GM19043 (cell line): Measurements from ENCODE around the gene PI4KA.
"Not testable (repeated sequence)": the region's sequence is repeated elsewhere in the genome, so short reads cannot be mapped to it uniquely, and the experiment has no call there.

Experiments used
- ATAC-seq: cut with Tn5 transposase; IDR thresholded peaks from one replicate; pipeline ENCODE4 v1.9.1; 2021; ENCODE audit warnings: low read depth; ENCODE audit not compliant: unreplicated experiment

Gene PI4KA

DNA sequence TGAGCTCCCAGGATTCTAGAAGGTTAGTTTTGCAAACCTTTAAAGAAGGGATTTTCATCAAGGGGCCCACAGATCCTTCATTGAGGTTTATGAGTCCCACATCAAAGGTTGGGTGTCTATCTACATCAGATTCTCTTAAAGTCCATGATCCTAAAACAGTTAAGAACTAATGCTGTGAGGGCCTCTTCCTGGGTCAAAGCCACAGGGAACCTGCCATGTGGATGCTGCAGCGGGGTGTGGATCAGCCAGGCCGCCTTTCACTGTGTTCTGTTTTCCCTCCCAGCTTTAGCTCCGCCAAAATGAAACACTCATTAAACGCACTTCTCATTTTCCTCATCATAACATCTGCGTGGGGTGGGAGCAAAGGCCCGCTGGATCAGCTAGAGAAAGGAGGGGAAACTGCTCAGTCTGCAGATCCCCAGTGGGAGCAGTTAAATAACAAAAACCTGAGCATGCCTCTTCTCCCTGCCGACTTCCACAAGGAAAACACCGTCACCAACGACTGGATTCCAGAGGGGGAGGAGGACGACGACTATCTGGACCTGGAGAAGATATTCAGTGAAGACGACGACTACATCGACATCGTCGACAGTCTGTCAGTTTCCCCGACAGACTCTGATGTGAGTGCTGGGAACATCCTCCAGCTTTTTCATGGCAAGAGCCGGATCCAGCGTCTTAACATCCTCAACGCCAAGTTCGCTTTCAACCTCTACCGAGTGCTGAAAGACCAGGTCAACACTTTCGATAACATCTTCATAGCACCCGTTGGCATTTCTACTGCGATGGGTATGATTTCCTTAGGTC, 79.4 kb downstream of the PI4KA start:
- no peak for ATAC-seq

DNA sequence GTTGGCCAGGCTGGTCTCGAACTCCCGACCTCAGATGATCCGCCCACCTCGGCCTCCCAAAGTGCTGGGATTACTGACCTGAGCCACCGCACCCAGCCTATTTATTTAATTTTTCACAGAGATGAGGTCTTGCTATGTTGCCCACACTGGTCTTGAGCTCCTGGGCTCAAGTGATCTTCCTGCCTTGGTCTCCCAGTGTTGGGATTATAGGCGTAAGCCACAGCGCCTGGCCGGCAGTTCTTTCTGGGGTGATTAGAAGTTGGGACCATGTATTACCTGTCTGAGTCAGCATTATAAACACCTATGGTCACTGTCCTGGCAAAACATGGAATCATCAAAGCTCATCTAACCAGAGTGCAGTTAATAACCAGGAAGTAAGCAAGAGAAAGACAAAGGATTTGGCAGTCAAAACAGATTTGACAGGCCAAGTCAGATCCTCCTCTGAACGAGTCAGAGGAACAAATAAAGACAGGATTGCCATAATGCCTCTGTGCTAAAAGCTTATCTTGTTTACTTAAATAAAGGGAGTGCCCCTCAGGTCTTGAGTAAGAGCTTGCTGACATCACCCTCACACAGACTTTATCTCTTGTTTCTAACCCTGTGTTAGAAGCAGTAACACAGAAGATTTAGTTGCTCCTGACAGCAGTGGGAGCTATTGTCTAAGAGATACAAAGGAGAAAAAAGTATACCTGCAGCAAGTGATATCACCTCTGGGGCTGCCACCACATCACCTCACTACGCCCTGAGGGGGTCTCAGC, 81.0 kb downstream of the PI4KA start:
- ATAC-seq: no peak

DNA sequence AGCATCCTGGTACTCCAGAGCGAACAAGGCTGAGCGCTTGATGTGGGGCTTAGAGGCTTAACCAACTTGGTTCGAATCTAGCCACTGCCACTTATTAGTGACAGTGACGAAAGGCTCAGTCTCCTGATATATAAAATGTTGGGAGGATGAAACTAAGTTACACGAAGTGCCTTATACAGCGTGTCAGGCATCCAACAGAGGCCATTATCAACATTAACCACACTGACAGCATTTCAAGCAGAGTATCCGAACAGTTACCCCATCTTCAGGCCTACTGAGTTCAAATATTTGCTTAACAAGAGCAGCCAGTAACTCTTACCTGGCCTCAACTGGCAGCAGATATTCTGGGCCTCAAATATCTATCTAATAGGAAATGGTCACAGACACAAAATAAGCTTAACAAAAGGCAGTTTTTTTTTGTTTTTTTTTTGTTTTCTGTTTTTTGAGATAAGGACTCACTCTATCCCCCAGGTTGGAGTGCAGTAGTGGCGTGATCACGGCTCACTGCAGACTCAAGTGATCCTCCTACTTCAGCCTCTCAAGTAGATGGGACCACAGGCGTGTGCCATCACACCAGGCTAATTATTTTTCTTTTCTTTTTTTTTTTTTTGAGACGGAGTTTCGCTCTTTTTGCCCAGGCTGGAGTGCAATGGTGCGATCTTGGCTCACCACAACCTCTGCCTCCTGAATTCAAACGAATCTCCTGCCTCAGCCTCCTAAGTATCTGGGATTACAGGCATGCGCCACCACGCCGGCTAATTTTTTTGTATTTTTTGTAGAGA, 81.8 kb downstream of the PI4KA start:
- no peak for ATAC-seq

DNA sequence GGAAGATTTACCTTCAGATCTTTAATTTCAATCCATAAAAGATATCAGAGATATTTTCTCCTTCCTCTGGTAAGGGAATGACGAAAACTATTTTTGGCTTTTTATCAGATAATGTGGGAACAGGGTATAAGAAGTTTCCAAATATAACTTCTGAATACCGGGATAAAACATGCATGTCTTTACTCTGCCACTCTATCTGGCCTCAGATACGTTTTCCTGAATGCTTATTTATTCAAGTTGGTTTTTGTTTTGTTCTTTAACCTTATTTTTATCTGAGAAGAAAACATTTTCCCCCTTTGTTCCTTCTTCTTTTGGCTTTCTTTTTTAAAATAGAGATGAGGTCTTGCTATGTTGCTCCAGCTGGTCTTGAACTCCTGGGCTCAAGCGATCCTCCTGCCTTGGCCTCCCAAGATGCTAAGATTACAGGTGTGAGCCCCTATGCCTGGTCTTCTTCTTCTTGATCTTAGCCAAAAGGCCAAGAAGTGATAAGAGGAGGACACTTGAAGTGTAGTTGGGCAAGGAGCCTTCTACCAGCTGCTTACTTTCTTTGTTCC, 83.2 kb downstream of the PI4KA start:
- ATAC-seq: no peak

DNA sequence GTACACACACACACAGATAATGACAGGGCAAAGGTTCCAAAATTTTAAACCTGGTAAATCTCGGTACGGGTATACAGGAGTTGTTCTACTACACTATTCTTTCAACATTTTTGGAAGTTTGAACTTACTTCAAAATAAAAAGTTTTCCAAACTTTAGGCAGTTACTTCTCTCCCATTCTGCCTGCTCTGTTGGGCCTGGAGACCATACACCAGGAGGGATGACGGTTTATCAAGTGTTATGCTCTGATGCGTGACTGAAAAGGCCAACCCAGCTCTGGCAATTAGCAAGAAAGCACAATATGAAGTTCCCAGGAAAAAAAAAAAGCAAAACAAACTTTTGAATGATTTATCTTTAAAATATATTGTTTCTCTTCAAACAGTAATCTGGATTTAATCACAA, 83.7 kb downstream of the PI4KA start:
- ATAC-seq: no peak

DNA sequence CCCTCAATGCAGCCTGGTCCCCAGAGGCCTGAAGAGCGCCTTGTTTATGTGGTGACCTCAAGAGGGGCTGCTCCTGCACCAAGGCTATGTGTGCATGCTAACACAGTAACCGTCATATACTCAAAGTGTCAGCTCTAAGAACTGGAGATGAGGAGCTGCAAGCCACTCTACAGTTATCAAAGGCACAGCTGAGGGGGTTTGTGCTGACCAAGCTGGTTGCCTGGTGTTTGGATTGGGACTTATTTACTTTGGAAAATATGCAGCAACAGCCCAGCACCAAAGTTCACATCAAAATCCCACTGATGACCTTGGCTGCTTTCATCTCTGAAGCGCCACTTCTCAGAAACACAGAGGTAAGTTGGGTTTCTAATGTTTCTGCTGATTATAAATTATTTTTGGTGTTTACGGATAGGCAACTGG, 84.8 kb downstream of the PI4KA start, which contains the start of gene SERPIND1:
SERPIND1 (plus strand) TSS at position 321 of the 420 bp plus-strand sequence. CDS start 5,200 bp downstream, outside the sequence.
- no peak for ATAC-seq

DNA sequence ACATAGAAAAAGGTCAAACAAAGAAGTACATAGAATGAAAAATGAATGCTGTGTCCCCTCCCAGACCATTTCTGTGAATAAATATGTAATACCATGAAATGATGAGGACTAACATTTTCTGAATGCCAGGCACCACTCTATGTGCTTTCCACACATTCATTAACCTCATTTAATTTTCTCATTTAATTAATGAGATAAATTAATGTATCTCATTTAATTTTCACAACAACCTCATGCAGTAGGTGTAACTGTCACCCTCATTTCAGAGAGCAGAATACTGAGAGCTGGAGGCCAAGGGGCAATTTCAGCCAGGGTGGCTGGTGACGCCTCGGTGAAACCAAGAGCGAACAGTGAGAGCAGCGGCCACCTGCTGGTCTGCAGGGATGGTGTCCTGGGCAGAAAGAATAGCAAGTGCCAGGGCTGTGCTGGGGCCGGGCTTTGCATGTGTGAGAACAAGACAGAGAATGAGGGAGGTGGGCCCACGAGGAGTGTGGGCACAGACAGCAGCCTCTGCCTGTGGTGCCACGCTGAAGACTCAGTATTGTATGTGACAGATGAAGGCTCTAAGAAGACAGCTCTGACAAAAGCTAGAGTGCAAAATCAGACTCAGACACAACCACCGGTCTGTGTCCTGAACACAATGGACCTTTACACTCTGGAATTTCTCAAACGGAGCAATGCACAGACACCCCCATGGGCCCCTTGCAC, 86.5 kb downstream of the PI4KA start:
- no peak for ATAC-seq

DNA sequence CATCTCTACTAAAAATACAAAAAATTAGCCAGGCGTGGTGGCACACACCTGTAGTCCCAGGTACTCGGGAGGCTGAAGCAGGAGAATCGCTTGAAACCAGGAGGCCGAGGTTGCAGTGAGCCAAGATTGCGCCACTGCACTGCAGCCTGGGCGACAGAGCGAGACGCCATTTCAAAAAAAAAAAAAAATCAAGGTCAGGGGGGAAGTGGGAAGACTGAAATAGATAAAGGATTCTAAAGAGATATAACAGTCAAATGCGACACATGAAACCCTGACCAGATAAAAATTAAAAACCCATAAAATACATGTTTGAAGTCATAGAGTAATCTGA, 89.2 kb downstream of the PI4KA start:
- ATAC-seq: not testable (repeated sequence)

DNA sequence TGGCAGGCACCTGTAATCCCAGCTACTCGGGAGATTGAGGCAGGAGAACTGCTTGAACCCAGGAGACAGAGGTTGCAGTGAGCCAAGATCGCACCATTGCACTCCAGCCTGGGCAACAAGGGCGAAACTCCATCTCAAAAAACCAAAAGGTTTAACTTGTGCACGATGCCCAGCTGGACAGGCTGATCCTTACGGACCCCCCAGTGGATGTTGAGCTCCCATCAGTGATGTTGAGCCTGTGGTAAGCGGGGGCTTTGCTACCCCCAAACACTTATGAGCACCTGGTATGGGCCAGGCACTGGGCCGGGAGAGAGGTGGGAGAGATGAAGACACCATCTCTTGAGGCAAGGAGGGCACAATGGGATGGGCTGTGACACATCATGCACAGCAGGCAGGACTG, 92.1 kb downstream of the PI4KA start:
- ATAC-seq: no peak

DNA sequence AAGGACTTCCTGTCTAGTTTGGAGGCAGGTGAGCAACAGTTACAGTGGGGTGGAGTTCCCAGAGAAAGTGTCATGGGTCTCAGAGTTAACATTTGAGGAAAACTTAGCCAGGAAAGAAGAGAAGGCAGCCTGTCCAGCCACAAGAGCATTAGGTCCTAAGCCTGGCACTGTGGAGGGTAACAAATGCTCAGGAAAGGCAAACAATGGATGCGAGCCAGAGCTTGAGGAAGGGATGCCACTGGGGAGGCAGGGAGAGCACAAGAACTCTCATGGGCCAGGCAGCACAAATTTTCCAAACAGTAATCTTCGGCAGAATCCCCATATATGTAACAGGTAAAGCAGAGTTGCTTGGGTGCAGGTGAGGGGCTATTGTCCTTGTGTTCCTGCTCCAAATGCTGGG, 92.7 kb downstream of the PI4KA start:
- ATAC-seq: no peak

DNA sequence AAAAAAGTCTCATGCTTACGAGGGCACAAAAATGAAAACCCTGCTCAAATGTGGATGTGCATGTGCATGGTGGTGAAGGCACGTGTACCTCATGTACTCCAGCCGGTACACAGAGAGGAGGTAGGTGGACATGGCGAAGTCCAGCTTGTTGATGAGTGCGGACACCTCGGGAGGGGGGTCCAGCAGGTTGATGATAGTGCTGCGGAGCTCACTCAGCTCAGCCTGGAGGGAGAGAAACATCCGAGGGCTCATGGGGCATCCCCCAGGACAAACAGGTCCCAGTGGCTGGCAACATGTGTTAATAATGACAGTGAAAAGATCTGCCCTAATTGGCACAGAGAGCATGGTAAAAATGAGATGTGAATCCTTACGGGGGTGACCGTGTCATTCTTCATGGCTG, 93.9 kb downstream of the PI4KA start:
- no peak for ATAC-seq

DNA sequence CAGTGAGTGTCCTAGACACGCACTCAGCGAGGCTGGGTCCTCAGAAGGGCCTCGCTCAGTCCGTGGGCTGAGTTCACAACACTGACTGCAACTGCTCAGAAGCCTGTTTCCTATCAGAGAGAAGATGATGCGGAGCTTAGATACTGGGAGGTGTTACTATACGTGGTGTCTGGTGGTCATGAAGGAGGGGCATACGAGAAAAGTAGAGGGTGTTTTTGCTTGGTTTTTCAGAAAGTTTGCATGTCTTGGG, 94.2 kb downstream of the PI4KA start:
- no peak for ATAC-seq

DNA sequence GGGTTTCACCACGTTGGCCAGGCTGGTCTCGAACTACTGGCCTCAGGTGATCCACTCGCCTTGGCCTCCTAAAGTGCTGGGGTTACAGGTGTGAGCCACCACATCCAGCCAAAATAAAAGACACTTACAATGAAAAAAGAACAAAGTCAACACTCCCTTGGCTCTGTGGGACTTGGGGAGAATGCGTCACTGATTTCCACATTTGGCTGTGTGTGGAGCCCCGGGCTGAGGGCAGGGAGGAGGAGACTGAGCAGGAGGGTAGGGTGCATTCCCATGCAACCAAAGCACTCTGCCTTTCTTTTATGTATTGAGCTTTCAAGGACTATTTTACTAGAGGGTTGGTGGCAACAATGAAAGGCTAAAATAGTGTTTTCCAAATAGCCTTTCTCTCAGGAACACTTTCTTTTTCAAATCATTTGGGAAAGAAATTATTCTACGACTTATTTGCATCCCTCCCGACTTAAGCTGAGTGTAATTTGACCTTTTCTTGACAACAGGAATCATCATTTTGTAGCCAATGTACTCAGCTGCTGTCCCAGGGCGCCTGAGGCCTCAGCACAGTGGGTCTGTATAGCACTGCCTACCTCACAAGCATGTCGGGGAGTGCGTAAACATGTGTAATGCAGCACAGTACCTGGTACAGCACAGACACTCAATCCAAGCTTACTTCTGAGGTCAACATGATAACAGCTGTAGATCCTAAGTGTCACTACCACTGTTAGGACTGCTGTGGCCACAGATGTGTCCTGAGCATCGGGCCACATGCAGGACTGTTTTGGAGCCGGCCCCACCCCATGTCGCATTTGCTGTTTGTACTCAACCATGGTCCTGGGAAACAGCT, 94.8 kb downstream of the PI4KA start:
- no peak for ATAC-seq

DNA sequence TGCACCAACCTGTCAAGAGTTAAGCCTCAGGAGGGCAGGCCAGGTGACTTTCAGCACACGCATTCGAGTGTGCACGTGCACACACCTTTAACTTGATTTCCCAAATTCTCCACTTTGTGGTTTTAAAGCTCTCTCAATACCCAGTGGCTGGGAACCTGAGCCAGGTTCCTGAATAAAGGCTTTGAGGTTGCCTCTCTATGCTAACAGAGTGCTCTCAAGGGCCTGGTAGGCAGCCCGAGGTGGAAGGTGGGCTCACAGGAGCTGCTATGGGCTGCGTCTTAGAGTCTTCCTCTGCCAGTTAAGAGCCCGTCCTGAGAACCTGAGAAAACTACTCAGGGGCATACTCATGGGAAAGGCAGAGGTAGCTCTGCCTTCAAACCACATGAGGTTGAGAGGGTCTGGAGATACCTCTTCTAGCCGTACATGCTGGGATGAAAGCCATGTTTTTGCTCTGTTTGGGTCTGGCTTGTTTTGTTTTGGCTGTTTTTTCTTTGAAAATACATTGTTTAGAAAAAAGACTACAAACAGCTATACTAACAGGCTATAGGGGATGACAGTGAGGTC, 96.3 kb downstream of the PI4KA start:
- ATAC-seq: no peak

DNA sequence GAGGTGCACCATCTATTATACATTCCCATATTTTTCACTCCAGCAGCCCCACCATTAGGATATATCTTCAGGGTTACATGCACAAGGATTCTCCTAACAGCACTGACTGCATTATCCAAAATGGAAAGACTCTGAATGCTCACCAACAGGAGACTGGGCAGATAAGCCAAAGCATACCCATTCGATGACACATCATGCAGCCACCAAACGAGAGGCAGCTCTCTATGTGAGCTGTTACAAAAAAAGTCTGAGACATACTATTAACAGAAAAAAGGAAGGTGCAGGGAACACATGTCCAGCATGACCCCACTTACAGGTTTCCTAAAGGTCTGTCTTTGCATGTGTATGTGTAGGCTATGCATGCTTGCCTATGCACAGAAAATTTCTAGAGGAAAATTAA, 97.1 kb downstream of the PI4KA start:
- ATAC-seq: no peak

DNA sequence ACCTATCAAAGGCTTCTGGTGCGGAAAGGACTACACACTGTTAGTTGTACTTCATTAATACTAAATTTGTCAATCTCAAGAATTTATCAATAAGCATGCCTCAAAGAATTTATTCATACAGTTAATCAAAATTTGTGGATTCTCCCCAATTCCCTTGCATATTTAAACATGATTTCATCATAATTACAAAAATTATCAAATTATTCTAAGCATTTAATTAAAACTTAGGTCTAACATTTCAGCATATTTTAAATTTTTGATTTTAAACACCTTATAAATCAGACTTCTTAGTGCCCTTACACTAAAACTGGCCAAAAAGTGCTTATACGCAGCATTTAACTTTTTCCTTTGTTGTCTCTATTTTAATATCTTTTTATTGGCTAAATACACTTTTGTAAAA, 98.5 kb downstream of the PI4KA start:
- no peak for ATAC-seq

DNA sequence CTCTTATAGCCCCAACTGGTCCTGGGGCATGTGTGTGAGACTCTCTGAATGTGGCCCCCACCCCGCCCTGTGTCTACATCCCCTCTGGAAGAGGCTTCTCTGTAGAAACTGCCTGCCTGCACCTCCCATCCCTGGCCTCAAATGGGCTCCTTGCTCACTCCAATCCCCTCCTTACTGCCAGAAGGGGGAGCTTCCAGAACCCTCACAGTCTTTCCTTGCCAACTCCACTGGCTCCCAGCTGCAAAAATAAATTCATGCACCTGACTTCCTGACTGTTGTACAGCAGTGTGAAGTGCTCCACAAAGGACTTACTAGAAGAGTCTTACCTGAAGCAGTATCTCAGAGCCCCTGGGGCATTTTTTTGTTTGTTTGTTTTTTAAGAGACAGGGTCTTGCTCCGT, 99.9 kb downstream of the PI4KA start:
- ATAC-seq: no peak

DNA sequence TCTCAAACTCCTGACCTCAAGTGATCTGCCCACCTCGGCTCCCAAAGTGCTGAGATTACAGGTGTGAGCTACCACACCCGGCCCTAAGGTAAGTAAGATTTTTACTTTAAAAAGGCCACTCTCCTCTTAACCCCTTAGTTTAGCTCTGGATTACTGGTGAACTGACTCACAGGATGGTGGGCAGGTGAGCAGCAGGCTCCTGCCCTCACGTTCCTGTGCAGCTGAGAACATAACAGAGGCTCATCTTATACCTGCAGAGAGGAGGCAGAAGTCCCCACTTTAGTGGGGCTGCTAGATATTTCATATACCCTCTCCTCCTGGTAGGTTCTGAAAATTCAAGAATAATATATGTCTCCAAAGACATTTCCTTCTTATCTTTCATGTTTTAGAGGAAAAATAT, 101.8 kb downstream of the PI4KA start:
- no peak for ATAC-seq

DNA sequence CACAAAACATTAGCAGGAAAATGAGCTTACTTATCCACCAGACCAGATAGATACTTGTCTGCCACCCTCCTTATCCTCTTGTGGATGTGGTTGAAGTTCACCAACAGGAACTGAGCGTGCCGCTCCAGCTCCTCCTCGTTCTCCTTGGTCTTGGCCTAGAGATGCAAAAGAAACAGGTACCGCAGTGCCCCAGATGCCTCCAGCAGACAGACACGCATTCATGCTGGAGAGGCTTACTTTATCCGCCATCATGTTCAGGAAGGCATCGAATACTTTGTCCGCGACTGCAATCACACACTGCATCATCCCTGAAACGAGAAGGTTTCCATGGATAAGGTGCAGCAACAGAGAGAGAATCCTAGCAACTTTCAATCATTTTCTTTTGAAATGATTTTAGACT, 105.7 kb downstream of the PI4KA start:
- ATAC-seq: no peak
